Measurements from ENCODE around the gene SLC12A7. TPM values are rescaled to one million over a fixed set of nuclear protein-coding genes. Genes with fewer than 3 reads are reported as not detected.

Gene SLC12A7
- total and polyA plus RNA-seq, 7 donors = 2.3 to 22.0 (median 4.5) TPM

- Histone ChIP-seq H3K27ac (no peak overlapping the region), H3K4me3 (no peak overlapping the region)
- no peak for ATAC-seq
Measured at GRCh38 chr5:1107167-1108022, 4.5 kb downstream of the SLC12A7 start.

GRCh38 chr5:1106385-1107166 is 5.3 kb downstream of the SLC12A7 start:
- 83 to 85% (median 85%) methylated on average over 22 to 23 of the region's 23 CpGs for WGBS, 3 donors
- H3K9me3 ChIP-seq = no peaks in the 10 kb centered on the region
- peaks cover 0 to 5% (median 2%) of the 10 kb centered on the region in 3 donors for H3K27me3 ChIP-seq (ENCODE audit: insufficient read depth in 3 of 3, low read length in 2 of 3)
- no peak overlapping the region for H3K27ac ChIP-seq
- intact Hi-C loops (cut with DNase I) = no loop called here
- DNase-seq (no peak), ATAC-seq (no peak)
- H3K4me3 ChIP-seq = no peak overlapping the region
- H3K36me3 ChIP-seq (ENCODE audit: insufficient read depth in 1 of 2, low read depth in 1 of 2) = no peaks in the 10 kb centered on the region
- H3K4me1 ChIP-seq = peaks cover 26% of the 10 kb centered on the region
- TF ChIP-seq CTCF (IDR thresholded peaks at IDR 0.05) = no peak

More at GRCh38 chr5:1107167-1108022, 4.5 kb downstream of the SLC12A7 start:
- 81 to 83% (median 83%) methylated on average over 26 of the region's 26 CpGs for WGBS, 3 donors
- Histone ChIP-seq H3K4me1 (peaks cover 25% of the 10 kb centered on the region), H3K9me3 (no peaks in the 10 kb centered on the region), H3K27me3 (ENCODE audit: insufficient read depth in 3 of 3, low read length in 2 of 3) (peaks cover 0 to 10% (median 2%) of the 10 kb centered on the region in 3 donors), H3K36me3 (ENCODE audit: insufficient read depth in 1 of 2, low read depth in 1 of 2) (no peaks in the 10 kb centered on the region)
- DNase-seq = no peak
- intact Hi-C loops (cut with DNase I) = no loop called here
- TF ChIP-seq CTCF (IDR thresholded peaks at IDR 0.05) = no peak

- Histone ChIP-seq H3K4me1 (peaks cover 26% of the 10 kb centered on the region), H3K27ac (no peak overlapping the region)
Measured at GRCh38 chr5:1105350-1106265, 6.3 kb downstream of the SLC12A7 start.

More at GRCh38 chr5:1105350-1106265, 6.3 kb downstream of the SLC12A7 start:
- intact Hi-C loops (cut with DNase I) = no loop called here
- H3K36me3 ChIP-seq (ENCODE audit: insufficient read depth in 1 of 2, low read depth in 1 of 2) = no peaks in the 10 kb centered on the region
- WGBS, 3 donors = 66 to 80% (median 76%) methylated on average over 19 of the region's 19 CpGs
- H3K4me3 ChIP-seq = no peak overlapping the region
- DNase-seq (no peak), ATAC-seq (no peak)
- no peak for TF ChIP-seq CTCF (IDR thresholded peaks at IDR 0.05)
- peaks cover 0 to 2% (median 0%) of the 10 kb centered on the region in 3 donors for H3K27me3 ChIP-seq (ENCODE audit: insufficient read depth in 3 of 3, low read length in 2 of 3)
- H3K9me3 ChIP-seq = no peaks in the 10 kb centered on the region
